ENCODE results near the gene FAT1.

The FAT1 gene

DNA sequence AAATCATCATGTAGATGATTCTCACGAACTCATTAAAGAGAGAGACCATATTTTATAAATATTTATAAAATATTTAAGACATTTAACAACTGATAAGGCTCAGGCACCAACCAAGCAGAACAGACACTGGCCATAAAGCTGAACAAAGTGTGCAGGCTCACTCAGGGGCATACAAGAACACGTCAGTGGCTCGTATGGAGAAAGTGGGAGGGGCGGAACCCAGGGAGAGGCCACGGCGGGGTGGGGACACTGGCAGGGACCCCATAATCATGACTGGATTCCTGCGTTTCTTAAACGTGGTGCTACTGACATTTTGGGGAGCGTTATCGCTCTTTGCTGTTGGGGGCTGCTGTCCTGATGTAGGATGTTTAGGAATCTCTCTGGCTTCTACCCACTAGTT, 31.3 kb upstream of the FAT1 start:
- no peak for DNase-seq

DNA sequence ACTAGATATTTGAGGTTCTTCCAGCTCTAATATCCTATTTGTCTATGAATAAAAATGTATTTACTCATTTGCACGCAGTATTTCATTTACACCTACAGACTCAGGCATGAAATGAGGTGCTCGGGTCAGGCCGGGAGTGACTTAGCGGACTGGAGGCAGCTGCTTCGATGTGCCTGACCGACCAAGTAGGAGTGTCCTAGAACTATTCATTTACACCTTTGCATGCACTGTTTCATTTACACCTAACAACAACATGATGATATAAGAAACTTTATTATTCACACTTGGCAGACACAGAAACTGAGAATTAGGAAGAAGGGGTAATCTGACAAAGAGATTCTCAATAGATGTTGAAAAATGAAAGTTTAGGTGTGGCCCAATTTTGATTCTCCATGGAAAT, 28.7 kb upstream of the FAT1 start:
- no peak for DNase-seq

DNA sequence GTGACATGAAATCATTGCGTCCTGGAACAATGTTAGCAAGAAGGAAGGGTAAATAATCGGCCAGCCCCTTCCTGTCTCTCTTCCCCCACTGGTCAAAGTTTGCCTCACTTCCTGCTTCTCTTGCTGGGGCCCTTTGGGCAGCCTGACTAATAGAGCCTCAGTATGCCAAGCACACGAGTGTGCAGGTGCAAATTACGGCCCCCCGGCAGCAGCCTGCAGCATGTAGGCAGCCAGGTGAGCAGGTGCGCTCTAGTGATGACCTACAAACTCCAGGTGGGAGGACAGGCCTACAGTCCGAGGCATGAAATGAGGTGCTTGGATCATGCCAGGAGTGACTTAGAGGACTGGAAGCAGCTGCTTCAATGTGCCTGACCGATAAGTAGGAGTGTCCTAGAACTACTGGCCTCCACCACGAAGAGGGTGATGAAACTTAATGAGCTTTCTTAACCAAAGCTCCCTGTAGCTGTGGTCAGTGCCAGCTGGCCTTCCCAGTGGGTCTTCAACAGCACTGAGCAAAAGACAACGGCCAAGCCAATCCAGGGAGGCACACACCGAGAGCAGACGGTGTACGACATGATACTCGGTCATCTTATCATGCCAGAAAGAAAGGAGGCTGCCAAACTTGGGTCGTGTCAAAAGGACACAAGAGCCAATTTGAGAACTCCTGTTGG, 26.1 kb upstream of the FAT1 start:
- no peak for DNase-seq

DNA sequence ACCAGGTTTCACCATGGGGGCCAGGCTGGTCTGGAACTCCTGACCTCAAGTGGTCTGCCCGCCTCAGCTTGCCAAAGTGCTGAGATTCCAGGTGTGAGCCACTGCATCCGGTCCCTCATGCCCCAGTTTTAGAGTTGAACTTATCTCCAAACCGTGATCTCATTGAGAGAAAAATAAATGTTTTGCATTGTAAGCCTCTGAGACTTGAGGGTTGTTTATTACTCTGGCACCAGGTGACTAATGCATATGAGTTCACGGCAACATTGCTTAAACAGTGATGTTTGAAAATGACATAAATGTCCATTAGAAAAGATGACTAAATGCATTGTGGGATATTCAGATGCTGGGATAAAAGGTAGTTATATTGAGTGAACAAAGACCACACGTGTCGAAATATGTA, 22.9 kb upstream of the FAT1 start:
- no peak for DNase-seq

DNA sequence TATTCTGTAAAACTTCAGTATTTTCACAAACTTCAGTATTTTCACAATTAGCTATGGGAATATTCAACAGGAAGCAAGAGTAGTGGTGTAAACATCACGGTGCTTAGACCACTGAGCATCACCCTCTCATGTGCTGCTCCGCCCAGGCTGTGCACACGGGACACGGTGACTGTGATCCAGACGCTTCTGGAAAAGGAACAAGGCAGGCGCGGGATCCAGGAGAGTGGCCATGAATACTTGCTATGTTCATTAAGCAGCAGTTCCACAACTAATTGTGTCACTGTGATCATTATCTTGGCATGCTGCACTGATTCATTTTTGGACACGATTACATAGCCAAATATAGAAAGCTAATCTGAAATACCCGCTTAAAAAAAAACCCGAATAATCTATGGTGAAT, 19.6 kb upstream of the FAT1 start:
- DNase-seq, result no peak

DNA sequence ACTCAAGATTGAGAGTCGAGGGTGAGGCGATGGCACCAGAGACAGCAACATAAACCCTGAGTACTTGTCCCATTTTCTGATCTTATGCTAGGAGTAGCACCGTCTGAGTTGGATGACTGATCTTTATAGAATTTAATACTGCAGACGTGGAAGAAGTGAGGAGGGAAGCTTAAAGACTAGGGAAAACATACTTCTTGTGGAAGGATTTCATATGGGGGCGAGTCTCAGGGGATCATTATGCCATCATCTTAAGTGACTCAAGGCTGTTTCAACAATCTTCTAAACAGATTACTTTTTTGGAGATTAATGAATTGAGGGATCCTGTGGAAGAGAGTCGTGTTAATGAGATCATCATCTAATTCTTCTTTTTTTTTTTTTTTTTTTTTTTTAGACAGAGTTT, 17.2 kb upstream of the FAT1 start:
- no peak for DNase-seq

DNA sequence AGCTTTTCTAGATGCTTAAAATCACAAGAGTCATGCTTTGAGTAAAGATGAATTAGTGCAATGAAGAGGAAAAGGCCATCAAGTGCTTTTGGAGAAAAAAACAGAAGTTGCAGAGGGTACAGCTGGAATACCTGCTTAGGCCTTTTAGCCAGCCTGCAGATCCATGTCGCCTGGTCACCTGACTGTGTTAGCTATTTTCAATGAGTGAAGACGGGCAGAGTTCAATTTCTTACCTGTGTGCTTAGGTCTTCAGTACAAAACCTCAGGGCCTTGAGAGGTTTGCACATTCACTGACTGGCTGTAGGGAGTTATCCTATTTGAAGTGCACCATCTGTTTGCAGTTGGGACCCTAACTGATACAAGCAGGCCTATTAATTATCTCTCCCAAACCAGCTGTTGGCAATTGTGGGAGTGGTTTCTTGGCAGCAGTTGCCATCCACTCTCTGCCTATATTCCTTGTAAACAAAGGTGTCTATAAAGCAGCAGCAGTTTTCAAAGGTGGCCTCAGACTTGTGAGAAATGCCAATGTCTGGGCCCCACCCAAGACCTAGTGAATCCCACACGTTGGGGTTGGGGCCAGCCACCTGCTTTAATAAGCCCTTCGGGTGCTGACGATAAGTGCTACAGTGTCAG, 16.3 kb upstream of the FAT1 start:
- no peak for DNase-seq

DNA sequence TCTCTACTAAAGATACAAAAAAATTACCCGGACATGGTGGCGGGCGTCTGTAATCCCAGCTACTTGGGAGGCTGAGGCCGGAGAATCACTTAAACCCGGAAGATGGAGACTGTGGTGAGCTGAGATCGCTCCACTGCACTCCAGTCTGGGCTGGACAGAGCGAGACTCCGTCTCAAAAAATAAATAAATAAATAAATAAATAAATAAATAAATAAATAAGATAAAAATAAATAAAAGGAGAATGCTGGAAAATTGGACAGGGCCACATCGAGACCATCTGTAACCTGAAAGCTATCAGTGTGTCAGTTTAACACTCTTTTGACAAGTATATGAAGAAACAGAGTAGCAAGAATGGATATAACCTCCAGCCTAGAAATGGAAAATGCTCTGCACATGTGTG, 15.7 kb upstream of the FAT1 start:
- no peak for DNase-seq

DNA sequence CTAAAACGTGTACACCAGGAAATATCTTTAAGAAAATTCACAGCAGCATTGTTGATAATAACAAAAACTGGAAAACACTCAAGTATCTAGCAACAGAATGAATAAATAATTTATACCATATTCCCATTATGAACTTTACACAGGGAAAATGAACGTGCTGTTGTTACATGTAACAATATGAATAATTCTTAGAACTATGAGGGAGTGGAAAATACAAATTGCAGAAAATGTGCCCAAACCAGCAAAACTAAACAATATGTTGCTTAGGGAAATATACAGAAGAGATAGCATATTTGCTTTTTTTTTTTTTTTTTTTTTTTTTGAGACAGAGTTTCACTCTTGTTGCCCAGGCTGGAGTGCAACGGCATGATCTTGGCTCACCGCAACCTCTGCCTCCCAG, 14.8 kb upstream of the FAT1 start:
- no peak for DNase-seq

DNA sequence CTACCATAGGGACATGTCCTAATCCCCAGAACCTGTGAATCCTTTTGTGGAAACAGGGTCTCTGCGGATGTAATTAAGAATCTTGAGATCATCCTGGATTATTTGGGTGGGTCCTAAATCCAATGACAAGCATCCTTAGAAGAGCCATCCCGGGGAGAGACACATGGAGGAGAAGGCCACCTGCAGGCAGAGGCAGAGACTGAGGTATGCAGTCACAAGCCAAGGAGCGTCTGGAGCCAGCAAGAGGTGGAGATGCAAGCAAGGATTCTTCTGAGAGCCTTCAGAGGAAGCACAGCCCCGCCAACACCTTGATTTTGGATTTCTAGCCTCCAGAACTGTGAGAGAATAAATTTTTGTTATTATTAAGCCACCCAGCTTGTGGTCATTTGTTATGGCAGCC, 13.8 kb upstream of the FAT1 start:
- no peak for DNase-seq

DNA sequence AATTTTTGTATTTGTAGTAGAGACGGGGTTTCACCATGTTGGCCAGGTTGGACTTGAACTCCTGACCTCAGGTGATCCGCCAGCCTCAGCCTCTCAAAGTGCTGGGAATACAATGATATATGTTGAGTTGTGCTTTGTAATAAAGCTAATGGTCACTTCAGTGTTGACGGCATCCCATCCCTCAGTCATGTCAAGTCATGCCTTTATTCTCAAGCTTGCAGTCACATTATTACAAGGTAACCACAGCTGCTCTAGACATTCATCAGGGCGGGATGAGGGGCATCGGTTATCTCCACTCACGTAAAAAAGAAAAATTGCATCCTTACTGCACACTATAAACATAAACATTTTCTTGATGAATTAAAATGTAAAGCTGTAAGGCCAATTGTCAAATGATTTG, 12.8 kb upstream of the FAT1 start:
- DNase-seq, result no peak

DNA sequence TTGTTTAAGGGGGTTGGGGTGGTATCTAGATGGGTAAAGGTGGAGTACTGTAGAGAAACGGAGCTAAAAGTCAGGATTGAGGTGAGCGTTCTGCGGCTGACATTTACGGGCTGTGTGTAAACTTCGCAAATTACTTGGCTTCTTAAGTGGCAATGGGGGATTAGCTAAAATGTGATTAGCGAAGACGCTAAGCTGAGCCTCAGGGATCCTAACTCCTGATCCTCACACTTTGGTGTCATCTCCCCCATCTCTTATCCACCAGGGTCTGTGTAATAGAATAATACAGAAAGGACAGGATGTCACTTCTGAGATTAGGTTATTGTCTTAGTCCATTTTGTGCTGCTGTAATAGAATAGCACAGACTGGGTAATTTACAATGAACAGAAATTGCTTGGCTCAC, 10.6 kb upstream of the FAT1 start:
- no peak for DNase-seq

DNA sequence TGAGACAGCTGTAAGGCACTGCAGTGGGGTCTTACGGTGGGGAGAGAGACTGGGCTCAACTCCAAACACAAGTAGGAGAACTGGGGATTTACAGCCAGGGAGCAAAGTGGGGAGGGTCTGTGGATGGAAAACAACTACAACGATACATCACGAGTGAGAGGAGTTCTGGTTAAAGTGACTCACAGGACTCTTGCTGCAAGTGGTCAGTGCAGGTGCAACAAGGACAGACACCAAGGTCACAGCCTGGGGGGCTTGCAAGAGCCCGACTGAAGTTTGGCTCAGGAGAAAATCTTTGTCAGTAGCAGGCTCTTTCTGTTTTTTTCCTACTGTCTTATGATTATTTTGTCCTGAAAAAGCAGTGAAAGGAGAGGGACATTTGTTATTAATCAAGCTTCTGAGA, 10.1 kb upstream of the FAT1 start:
- no peak for DNase-seq

DNA sequence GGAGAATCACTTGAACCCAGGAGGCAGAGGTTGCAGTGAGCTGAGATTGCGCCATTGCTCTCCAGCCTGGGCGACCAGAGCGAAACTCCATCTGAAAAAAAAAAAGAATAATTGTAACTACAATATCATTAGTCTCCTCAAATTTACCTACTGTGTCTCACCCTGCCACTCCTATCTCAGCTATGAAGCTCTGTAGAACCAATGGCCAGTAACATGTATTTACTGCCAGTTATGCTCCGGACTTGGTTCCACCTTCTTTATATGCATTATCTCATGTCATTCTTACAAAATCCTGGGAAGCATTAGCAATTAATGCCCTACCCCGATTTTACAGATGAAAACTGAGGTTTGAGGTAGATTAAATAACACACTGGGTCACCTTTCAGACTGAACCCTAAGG, 7.0 kb upstream of the FAT1 start:
- no peak for DNase-seq

DNA sequence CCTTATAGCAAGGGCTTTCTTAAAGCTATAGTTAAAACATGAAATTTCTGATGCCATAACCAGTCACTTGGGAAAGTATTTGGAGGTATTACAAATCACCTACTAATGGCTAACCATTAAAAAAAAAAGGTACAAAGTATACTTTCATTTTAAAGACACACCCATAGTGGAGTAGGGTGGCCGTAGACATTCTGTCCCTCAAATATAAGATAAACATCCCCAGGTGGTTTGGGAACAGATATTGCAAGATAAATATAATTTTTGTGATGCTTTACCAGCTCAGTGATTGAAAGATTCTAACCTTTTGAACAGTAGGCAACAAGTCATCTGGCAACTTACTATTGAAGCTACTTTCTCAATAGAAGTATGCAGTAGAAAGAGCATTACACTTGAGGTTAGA, 6.2 kb upstream of the FAT1 start:
- no peak for DNase-seq

DNA sequence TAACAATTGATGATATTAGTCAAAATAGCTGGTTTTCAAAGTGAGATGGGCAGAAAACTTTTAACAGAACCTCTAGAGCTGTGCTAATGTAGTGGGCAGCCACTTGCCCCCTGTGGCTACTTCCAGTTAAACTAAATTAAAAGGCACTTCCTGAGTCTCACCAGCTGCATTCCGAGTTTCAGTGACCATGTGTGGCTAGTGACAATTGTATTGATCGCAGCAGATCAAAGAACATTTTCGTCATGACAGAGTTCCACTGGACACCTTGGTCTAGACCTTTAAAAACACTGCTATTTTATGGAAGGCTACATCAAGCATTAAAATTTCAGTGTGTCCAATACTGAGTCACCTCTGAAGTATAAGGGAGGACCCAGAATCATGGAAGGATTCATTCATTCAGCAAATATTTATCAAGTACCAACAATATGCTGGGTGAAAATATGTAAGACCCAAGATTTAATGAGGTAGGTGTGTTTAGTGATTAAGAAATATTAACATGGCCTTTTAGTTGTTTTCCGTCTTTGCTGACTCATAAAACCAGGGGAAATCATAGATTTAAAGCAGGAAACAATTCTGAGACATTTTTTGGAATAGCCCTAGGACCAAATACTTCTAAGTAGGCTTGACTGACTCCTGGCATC, 5.1 kb upstream of the FAT1 start:
- DNase-seq, result no peak

DNA sequence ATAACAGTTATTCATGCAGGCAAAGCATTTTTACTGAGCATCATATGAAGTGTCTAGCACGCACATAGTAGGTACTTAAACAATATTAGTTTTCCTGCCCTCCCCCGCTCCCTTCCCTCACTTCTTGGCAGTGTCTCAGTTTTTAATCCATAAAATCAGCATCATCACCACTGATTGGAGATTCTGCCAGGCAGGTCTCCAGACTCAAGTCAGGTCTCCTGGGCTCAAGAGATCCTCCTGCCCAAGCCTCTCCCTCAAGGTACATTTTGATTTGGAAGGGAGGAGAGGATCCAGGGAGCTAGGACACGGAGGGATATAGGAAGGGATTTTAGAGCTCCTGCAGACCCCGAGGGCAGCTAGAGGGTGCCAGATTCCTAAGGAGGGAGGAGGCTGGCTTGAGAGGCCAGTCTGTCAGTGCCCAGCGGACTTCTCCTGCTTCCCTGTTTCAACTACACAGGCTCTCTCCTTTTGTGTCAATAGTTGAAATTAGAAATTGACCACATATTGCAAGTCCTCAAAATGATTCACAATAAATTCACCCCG, 4.4 kb upstream of the FAT1 start:
- DNase-seq, result no peak

DNA sequence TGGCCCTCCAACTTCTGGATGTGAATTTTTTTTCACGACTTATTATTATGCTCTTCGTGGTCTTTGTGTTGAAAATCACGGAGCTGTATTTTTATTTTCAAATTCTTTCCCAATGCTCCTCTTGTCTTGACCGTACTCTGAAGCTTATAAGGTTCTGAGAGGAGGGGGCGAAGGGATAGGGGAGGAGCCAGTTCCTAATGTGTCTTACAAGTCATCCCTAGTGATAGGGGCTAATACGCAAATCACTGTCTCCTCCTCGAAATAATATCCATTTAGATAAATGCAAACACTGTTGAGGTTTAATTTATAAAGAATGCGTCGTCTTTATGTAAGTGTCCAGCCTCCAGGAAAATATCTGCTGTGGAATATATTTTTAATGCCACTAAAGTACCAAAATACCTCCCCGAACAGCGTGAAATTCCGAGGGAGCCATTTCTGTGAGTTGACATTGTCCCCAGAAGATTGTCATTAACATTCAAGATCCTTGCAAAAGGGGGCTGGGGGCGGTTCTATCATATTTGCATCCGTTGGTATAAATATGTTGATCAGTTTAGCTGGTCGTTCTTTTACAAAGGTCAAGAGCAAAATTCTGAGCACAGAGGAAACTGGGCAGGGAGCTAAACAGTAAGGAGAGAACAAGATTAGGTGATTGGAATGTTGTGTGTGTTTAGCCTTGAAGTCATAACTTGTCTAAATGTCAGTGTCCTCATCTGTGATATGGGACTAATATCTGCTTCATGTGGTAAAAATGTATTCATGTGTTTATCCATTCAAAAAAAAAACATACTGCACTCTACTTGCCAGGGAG, 3.7 kb upstream of the FAT1 start:
- DNase-seq, result no peak

DNA sequence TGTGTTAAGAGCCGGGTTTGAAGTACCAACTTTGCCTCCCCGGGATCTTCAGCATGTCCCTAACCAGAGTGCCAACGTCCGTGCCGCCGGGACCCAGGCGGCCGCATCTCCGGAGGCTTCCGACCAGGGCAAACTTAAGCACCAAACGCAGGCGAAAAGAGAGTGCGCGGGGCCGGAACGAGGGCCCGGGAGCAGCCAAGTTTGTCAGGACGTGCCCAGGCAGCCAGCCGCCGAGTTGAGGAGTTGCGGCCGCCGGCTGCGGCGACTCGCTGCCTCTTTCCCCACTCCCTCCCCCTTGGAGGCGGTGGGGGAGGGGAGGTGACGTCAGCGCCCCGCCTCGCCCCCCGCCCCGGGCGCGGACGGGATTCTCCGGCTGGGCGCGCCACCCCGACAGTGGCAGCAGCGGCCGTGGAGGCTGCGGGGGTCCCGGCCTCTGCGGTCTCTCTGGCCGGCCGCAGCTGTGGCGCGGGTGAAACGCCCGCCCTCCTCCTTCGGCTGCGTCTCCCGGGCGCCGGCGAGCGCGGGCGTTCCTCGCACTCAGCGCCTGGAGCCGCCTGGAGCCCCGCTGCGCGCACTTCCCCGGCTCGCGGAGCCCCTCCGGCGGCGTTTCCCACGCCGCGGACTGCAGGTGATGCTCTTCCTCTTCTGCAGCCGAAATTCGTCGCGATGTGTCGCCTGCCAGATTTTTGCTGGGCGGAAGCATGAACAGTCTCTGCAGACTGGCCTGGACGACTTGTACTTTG, 2.9 kb upstream of the FAT1 start:
- no peak for DNase-seq

DNA sequence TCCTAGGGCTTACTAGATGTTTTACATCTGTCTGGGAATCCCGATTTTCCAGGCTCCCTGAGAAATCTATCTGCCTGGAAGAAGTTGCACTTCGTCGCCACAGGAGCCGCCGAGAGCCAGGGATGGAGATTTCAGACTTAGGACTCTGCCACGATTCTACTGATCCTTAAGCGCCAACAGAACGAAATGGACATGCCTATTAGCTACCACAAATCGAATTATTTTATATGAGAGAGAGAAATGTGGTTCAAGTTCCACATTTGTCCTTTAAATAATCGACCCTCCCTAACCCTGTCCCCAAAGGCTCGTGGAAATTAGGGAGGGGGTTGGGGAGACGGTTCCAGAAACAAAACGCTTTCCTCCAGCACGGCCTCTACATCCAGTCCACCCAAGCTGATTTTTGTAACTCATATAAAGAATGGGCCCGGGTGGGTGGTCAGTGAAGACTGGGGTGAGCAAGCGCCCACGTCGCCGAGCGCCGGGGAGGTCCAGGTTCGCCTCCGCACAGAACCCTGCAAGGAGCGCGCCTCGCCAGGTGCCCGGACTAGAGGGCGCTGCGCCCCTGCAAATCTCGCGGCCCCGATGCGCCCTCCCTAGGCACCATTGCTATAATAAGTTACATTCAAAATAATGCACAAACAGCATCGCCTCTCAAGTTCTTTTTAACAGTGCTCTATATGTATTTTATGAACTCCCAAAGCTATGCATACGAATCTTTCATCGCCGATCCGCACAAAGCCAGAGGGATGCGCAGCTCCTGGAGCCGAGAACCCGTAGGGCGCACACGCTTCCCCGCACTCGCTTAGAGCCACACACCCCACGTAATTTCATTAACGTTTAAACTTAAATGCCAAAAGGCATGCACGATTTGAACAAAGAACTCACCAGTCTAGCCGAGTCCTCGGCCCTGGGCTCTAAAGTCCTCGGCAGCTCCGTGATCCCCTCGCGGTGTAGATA, 2.1 kb upstream of the FAT1 start:
- DNase-seq, result no peak

DNA sequence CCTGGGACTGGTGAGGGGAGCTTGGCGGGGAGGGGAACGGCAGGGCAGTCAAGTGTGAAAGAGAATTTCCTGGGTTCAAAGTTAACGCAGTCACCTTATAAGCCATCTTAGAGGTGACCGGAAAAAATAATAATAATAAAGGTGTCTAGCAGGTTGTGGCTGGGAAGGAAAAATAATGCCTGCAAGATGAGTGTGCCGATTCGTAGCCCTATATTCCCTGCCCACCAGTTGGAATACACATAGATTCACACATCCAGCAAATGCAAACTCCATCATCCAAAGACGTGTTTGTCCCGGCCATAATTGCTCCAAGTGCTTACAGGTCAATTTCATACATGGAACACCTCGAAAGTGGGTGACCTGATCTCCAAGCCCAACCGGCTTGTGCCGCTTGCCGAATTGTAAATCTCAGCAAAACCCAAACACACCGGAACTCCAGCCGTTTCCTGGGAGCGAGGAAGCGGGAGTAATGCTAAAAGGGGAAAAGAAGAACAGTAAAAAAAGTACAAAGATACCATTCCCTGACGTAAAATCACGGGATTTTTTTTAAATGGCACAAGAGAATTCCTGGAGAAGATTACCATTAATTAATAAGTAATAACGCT, 1.3 kb upstream of the FAT1 start:
- no peak for DNase-seq

Measured in activated CD4-positive, alpha-beta T cell treated with anti-CD3 and anti-CD28 coated beads for 4 hours (primary cell).